Left lobe of liver (tissue), 2 donors: ENCODE measurements around the gene USB1. TPM values are rescaled to one million over a fixed set of nuclear protein-coding genes. Genes with fewer than 3 reads are reported as not detected.
"Not testable (repeated sequence)": the region's sequence is repeated elsewhere in the genome, so short reads cannot be mapped to it uniquely, and the experiment has no call there.

ENCODE experiments used
- ATAC-seq: fragments of 200-7000 bp; cut with Tn5 transposase; one replicate; pipeline ENCODE4 v1.9.1; 2020; ENCODE audit warnings: mild to moderate bottlenecking, moderate library complexity
- DNase-seq: peaks from one replicate; pipeline ENCODE4 v3.0.0-alpha.2; 2020; ENCODE audit warnings: low spot score
- total RNA-seq: library from RNA; stranded (reverse); gene quantifications from one replicate; pipeline ENCODE4 v1.2.1, GENCODE V29; 2021
- donor health status: DM: no; HTN: no; CAD: no; lungs with moderate emphysema.
- donor health status: DM: no; HTN: yes; CAD: no.

USB1 gene
- total RNA-seq, 1 donor from 2014 or later: 28.4 TPM

GRCh38 chr16:57994361-57994760 lies 6.8 kb upstream of the USB1 start:
- DNase-seq (no peak), ATAC-seq (no peak)

- peak; percentile 51 for ATAC-seq
These were observed 6.4 kb upstream of the USB1 start for GRCh38 chr16:57994778-57995177.

GRCh38 chr16:57995721-57996405 lies 5.3 kb upstream of the USB1 start:
- DNase-seq (no peak), ATAC-seq (no peak)

More at GRCh38 chr16:57994778-57995177, 6.4 kb upstream of the USB1 start:
- no peak for DNase-seq

GRCh38 chr16:57996406-57997175 lies 4.6 kb upstream of the USB1 start:
- ATAC-seq (no peak), DNase-seq (no peak)

GRCh38 chr16:57997176-57997527 lies 4.1 kb upstream of the USB1 start:
- no peak for ATAC-seq
- no peak for DNase-seq

- no peak for DNase-seq
- ATAC-seq: no peak
These were observed 3.5 kb upstream of the USB1 start for GRCh38 chr16:57997528-57998265.

GRCh38 chr16:57998486-57998885 lies 2.7 kb upstream of the USB1 start:
- DNase-seq: no peak
- ATAC-seq: no peak

- ATAC-seq: no peak
- DNase-seq: no peak
These were observed 2.2 kb upstream of the USB1 start for GRCh38 chr16:57998992-57999365.

GRCh38 chr16:57999366-57999970 lies 1.7 kb upstream of the USB1 start:
- ATAC-seq: no peak
- no peak for DNase-seq

- no peak for DNase-seq
- ATAC-seq: no peak
These were observed 1.1 kb upstream of the USB1 start, which contains the start of gene ZNF319 for GRCh38 chr16:57999971-58000705. Gene ZNF319 (minus strand): TSS chr16:58000672. CDS start chr16:57998265, 2,407 bp downstream.

- ATAC-seq (no peak), DNase-seq (no peak)
These were observed 691 bp downstream of the USB1 start for GRCh38 chr16:58001781-58002415.

- ATAC-seq: no peak
- DNase-seq: no peak
These were observed 1.2 kb downstream of the USB1 start for GRCh38 chr16:58002416-58002800.

GRCh38 chr16:58002936-58003335 lies 1.7 kb downstream of the USB1 start:
- no peak for DNase-seq
- ATAC-seq: no peak

GRCh38 chr16:58004736-58005135 lies 3.5 kb downstream of the USB1 start:
- not testable (repeated sequence) for ATAC-seq
- DNase-seq: peak; percentile 63

- no peak for ATAC-seq
- DNase-seq: no peak
These were observed 8.7 kb downstream of the USB1 start for GRCh38 chr16:58009856-58010416.

GRCh38 chr16:58010886-58011285 lies 9.7 kb downstream of the USB1 start:
- DNase-seq: no peak
- ATAC-seq: no peak

- ATAC-seq (no peak), DNase-seq (no peak)
These were observed 10.4 kb downstream of the USB1 start for GRCh38 chr16:58011652-58012051.

- no peak for DNase-seq
- ATAC-seq: no peak
These were observed 11.3 kb downstream of the USB1 start for GRCh38 chr16:58012481-58012880.

GRCh38 chr16:58013201-58013956 lies 12.2 kb downstream of the USB1 start:
- ATAC-seq: no peak
- DNase-seq: no peak
